GM12873 (cell line): ENCODE data around the gene CNTN4.

Experiments used
- TF ChIP-seq, protein P1 (sequence below): IDR thresholded peaks from 2 replicates; pipeline ENCODE4 v1.5.1; 2012; ENCODE audit warnings: low read depth, mild to moderate bottlenecking, moderate library complexity, low read length, control low read depth; ENCODE audit not compliant: insufficient read depth; ENCODE audit errors: missing control alignments

The CNTN4 gene

DNA sequence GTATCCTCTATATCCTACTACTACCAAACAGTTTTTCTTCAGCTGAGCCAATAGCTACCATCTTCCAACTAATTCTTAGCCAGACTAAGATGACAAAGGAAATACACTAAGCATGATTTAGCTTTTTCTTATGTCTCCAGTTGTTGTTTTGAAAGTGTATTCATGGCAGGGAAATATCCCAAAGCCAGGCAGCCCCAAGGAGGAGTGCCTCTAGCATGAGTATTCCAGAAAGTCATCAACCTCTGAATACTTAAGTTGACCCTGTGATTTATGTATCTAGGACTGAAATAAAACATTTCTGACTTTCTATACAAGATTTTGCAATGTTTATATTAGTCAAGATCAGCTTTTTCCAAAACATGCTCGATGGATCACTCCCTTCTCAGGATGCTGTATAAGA is 562.4 kb downstream of the CNTN4 start:
- TF ChIP-seq, protein P1, sequence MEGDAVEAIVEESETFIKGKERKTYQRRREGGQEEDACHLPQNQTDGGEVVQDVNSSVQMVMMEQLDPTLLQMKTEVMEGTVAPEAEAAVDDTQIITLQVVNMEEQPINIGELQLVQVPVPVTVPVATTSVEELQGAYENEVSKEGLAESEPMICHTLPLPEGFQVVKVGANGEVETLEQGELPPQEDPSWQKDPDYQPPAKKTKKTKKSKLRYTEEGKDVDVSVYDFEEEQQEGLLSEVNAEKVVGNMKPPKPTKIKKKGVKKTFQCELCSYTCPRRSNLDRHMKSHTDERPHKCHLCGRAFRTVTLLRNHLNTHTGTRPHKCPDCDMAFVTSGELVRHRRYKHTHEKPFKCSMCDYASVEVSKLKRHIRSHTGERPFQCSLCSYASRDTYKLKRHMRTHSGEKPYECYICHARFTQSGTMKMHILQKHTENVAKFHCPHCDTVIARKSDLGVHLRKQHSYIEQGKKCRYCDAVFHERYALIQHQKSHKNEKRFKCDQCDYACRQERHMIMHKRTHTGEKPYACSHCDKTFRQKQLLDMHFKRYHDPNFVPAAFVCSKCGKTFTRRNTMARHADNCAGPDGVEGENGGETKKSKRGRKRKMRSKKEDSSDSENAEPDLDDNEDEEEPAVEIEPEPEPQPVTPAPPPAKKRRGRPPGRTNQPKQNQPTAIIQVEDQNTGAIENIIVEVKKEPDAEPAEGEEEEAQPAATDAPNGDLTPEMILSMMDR, result no peak

DNA sequence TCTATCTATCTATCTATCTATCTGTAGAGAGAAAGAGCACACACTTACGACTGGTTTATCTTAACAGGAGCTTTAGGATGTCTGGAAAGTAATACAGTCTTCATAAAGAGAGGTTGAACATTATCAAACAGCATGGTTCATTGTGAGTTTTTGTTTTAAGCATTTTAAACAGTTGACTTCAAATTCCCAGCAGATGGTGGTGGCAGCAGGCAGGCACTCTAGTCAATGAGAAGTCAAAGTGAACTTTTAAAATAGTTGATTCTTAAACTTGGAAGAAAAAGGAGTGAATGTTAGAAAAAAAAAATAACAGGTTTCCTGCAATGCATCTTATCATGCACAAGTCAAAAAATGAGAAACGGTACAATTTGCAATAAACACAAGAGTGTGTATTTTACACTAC is 578.8 kb downstream of the CNTN4 start:
- TF ChIP-seq, protein P1, result no peak

DNA sequence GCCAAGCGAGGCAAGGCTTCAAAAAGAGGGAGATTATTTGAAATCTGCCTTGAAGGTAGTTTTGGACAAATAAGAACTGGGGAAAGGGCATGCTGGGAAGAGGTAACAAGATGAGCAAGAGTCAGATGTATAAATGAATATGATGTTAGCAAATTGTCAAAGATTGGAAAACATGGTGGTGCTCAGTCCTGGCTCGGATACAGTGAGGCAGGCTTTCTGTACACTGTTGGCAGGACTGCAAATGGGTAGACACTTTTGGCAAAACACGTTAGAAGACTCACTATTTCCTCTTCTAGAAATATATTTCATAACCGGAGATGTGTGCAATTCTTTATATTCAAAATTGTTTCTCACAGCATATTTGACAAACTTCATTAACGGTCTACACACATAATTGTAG is 581.6 kb downstream of the CNTN4 start:
- TF ChIP-seq, protein P1, result no peak

DNA sequence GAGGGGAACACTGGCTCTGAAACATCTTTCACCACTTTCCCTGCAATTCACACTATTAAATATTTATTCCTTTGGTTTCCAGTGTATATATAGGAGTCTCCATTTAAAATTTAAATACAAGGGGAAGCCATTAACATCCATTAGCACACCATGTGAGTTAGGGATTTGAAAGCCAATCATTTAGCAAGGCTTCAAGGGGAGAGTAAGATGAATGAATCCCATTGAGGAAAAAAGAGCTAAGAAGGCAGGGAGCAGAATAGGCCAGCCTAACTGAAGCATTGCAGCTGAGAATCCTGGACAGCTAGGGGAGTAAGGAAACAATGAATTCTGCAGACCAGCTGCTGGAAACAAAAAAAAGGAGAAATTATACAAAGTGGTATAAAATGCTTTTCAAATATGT is 585.4 kb downstream of the CNTN4 start:
- TF ChIP-seq, protein P1, result no peak

DNA sequence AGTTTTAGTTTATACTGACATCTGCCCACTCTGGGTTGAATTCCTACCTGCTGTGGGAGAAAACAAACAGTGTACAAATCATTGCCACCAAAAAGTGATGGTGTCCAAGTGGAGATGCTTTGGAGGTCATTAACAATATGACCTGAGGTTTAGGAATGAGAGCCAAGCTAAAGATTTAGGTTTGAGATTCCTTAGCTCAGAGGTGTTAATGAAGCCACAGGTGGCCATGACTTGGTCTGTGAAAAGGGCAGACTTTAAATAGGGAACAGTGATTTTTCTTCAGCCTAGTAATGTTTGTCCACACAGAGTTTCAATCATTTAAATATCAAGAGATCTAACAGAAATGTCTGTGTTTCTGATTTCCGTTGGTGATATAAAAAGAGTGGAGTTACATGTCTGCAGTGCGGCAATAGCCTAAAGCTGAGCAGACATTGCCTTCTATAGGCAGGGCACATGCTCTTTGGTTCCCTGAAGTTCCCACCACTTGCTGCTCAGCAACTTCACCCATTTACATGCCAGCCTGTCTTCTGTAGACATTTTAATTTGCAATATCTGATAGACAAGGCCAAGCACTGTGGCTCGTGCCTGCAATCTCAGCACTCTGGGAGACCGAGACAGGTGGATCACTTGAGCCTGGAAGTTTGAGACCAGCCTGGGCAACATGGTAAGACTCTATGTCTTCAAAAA is 588.3 kb downstream of the CNTN4 start:
- TF ChIP-seq, protein P1, result no peak

DNA sequence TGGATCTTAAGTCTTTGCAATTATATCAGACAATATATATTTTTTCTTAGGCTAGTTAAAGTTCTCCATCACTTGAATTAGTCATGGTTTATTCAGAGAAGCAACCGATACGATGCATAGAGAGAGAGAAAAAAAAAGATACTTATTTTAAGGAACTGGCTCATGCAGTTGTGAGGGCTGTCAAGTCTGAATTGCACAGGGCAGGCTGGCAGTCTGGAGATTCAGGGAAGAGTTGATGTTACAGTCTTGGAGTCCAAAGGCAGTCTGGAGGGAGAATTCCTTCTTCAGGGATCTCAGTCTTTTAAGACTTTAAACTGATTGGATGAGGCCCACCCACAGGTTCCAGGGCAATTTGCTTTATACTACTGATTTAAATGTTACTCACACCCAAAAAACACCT is 598.9 kb downstream of the CNTN4 start:
- TF ChIP-seq, protein P1, result no peak

DNA sequence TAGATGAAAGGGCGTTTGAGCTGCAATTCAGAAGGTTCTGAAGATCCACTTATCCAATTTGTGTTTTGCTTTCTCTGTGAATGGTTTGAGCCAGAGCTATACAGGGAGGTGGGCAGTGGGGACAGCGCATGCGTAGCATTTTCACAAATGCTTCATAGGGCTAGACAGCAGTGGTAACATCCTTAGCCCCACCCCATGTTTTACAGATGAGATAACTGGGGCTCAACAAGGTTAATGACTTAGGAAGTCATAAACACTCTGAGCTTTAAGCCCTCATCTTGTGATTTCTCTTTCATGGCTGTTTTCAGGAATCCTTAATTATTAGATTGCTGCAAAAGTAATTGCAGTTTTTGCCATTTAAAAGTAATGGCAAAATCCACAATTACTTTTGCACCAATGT is 602.8 kb downstream of the CNTN4 start:
- TF ChIP-seq, protein P1, result no peak
